ENCODE measurements around the gene FOXQ1.

FOXQ1 gene

GRCh38 chr6:1298768-1299167 is 13.1 kb upstream of the FOXQ1 start:
- DNase-seq (ENCODE audit: low spot score) = no peak
- in situ Hi-C loops (cut with MboI; ENCODE audit: low pct_unique_long_range_greater_than_20kb, low sequenced_read_pairs, unreplicated experiment) = no loop called here
- TF ChIP-seq CTCF (IDR thresholded peaks at IDR 0.05; ENCODE audit: extremely low read depth, insufficient read depth, missing control alignments) = no peak

GRCh38 chr6:1306133-1306532 is 5.8 kb upstream of the FOXQ1 start:
- in situ Hi-C loops (cut with MboI; ENCODE audit: low pct_unique_long_range_greater_than_20kb, low sequenced_read_pairs, unreplicated experiment) = loop anchor here (10.0 kb wide), 1 partner anchor 69 kb away; no protein-coding TSS in a partner anchor
- TF ChIP-seq CTCF (IDR thresholded peaks at IDR 0.05; ENCODE audit: extremely low read depth, insufficient read depth, missing control alignments) = no peak
- no peak for DNase-seq (ENCODE audit: low spot score)

GRCh38 chr6:1309366-1309765 is 2.5 kb upstream of the FOXQ1 start:
- DNase-seq (ENCODE audit: low spot score) = no peak
- TF ChIP-seq CTCF (IDR thresholded peaks at IDR 0.05; ENCODE audit: extremely low read depth, insufficient read depth, missing control alignments) = no peak
- in situ Hi-C loops (cut with MboI; ENCODE audit: low pct_unique_long_range_greater_than_20kb, low sequenced_read_pairs, unreplicated experiment) = loop anchor here (10.0 kb wide), 1 partner anchor 65 kb away; no protein-coding TSS in a partner anchor

- in situ Hi-C loops (cut with MboI; ENCODE audit: low pct_unique_long_range_greater_than_20kb, low sequenced_read_pairs, unreplicated experiment) = no loop called here
- no peak for TF ChIP-seq CTCF (IDR thresholded peaks at IDR 0.05; ENCODE audit: extremely low read depth, insufficient read depth, missing control alignments)
- no peak for DNase-seq (ENCODE audit: low spot score)
Measured at GRCh38 chr6:1310628-1311399, 1.1 kb upstream of the FOXQ1 start.

- in situ Hi-C loops (cut with MboI; ENCODE audit: low pct_unique_long_range_greater_than_20kb, low sequenced_read_pairs, unreplicated experiment) = no loop called here
- DNase-seq (ENCODE audit: low spot score) = peak; percentile 34
- TF ChIP-seq CTCF (IDR thresholded peaks at IDR 0.05; ENCODE audit: extremely low read depth, insufficient read depth, missing control alignments) = no peak
Measured at GRCh38 chr6:1312203-1312472, 240 bp downstream of the FOXQ1 start.

- in situ Hi-C loops (cut with MboI; ENCODE audit: low pct_unique_long_range_greater_than_20kb, low sequenced_read_pairs, unreplicated experiment) = no loop called here
- DNase-seq (ENCODE audit: low spot score) = peak; percentile 50
- no peak for TF ChIP-seq CTCF (IDR thresholded peaks at IDR 0.05; ENCODE audit: extremely low read depth, insufficient read depth, missing control alignments)
Measured at GRCh38 chr6:1312473-1313367, 822 bp downstream of the FOXQ1 start.

All from GM13977 (cell line).